GM12874 (cell line): ENCODE measurements around the gene GSTO2.

ENCODE experiments used
- CTCF ChIP-seq: IDR thresholded peaks from 2 replicates; pipeline ENCODE4 v1.5.1; 2011; ENCODE audit warnings: low read depth, mild to moderate bottlenecking, control low read depth, low read length, moderate library complexity; ENCODE audit not compliant: insufficient read depth

Gene GSTO2

GRCh38 chr10:104326991-104327610, 58.1 kb downstream of the GSTO2 start:
- TF ChIP-seq CTCF, result no peak

- TF ChIP-seq CTCF, result no peak
Measured at GRCh38 chr10:104327745-104328645, 59.0 kb downstream of the GSTO2 start.

DNA sequence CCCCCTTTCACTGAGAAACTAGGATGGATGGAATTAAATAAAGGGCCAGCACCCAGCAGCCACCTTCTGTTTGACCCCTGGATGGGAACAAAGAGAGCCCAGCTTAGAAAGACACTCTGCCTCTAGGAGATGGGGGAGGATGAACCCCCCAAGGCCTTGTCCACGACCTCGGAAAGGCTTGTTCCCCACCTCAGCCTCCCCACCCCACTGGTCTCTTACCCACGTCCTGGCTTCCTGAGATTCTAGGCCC, 59.6 kb downstream of the GSTO2 start:
- TF ChIP-seq CTCF, result no peak

GRCh38 chr10:104328896-104329710, 60.1 kb downstream of the GSTO2 start:
- TF ChIP-seq CTCF, result no peak

DNA sequence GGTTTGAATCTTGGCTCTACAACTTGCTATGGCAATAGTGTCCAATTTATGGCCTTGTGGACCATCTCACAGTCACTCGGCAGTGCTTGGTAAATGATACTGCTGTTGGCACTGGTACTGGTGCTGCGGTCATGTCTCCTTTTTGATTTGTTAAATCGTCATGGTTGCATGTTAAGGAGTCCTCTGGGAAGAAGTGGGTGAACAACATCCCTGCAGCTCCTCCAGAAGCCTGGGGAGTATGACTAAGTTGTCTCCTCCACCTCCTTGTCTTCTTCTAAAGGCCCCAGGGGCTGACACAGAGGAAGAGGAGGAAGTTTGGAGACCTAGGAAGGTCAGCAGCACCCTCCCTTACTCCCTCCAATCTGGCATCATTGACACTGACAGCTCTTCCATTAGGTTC, 60.8 kb downstream of the GSTO2 start:
- no peak for TF ChIP-seq CTCF

GRCh38 chr10:104330168-104331110, 61.5 kb downstream of the GSTO2 start:
- TF ChIP-seq CTCF, result no peak
